HL-60/S4 treated with retinoic acid at 250 ng/mL for 4 days and 3 days (cell line): ENCODE measurements around the gene TSTD2.
"Not testable (repeated sequence)": the region's sequence is repeated elsewhere in the genome, so short reads cannot be mapped to it uniquely, and the experiment has no call there.

Source experiments
- in situ Hi-C: fragments of 300-500 bp; cut with MboI; formaldehyde crosslinking; loops from 2 replicates; pipeline ENCODE4 v1.7.0; 2022; ENCODE audit warnings: low sequenced_read_pairs

Gene TSTD2

GRCh38 chr9:97594381-97594921, 38.7 kb downstream of the TSTD2 start:
- in situ Hi-C loops: loop anchor here (10.0 kb wide), 1 partner anchor 120 kb away; no protein-coding TSS in a partner anchor

- in situ Hi-C loops: loop anchor here (10.0 kb wide), 1 partner anchor 119 kb away; no protein-coding TSS in a partner anchor
Measured at GRCh38 chr9:97593960-97594359, 39.2 kb downstream of the TSTD2 start.

GRCh38 chr9:97592126-97592525, 41.0 kb downstream of the TSTD2 start:
- in situ Hi-C loops: loop anchor here (10.0 kb wide), 1 partner anchor 117 kb away; no protein-coding TSS in a partner anchor

- in situ Hi-C loops: loop anchor here (10.0 kb wide), 1 partner anchor 117 kb away; no protein-coding TSS in a partner anchor
Measured at GRCh38 chr9:97591535-97591934, 41.6 kb downstream of the TSTD2 start.

GRCh38 chr9:97586909-97587308, 46.3 kb downstream of the TSTD2 start:
- in situ Hi-C loops: not testable (repeated sequence)

- in situ Hi-C loops: not testable (repeated sequence)
Measured at GRCh38 chr9:97584778-97585177, 48.4 kb downstream of the TSTD2 start.

GRCh38 chr9:97581590-97581989, 51.6 kb downstream of the TSTD2 start:
- in situ Hi-C loops: not testable (repeated sequence)

- in situ Hi-C loops: no loop called here
Measured at GRCh38 chr9:97579914-97580313, 53.3 kb downstream of the TSTD2 start.

GRCh38 chr9:97578846-97579245, 54.3 kb downstream of the TSTD2 start:
- in situ Hi-C loops: no loop called here

GRCh38 chr9:97577051-97577450, 56.1 kb downstream of the TSTD2 start:
- in situ Hi-C loops: no loop called here

- in situ Hi-C loops: no loop called here
Measured at GRCh38 chr9:97575673-97576200, 57.4 kb downstream of the TSTD2 start.

- in situ Hi-C loops: not testable (repeated sequence)
Measured at GRCh38 chr9:97574921-97575672, 58.1 kb downstream of the TSTD2 start.

- in situ Hi-C loops: not testable (repeated sequence)
Measured at GRCh38 chr9:97574101-97574571, 59.0 kb downstream of the TSTD2 start.

- in situ Hi-C loops: no loop called here
Measured at GRCh38 chr9:97573482-97574073, 59.6 kb downstream of the TSTD2 start.

- in situ Hi-C loops: no loop called here
Measured at GRCh38 chr9:97572892-97573365, 60.2 kb downstream of the TSTD2 start.

GRCh38 chr9:97572196-97572891, 60.8 kb downstream of the TSTD2 start:
- in situ Hi-C loops: no loop called here

- in situ Hi-C loops: no loop called here
Measured at GRCh38 chr9:97571664-97572063, 61.5 kb downstream of the TSTD2 start.

GRCh38 chr9:97570899-97571298, 62.3 kb downstream of the TSTD2 start:
- in situ Hi-C loops: no loop called here

- in situ Hi-C loops: no loop called here
Measured at GRCh38 chr9:97568461-97569275, 64.5 kb downstream of the TSTD2 start.

- in situ Hi-C loops: no loop called here
Measured at GRCh38 chr9:97567894-97568202, 65.3 kb downstream of the TSTD2 start.
